Smooth muscle cell (in vitro differentiated cells): ENCODE results near the gene ACACA. TPM values are rescaled to one million over a fixed set of nuclear protein-coding genes. Genes with fewer than 3 reads are reported as not detected.

Experiments used
- DNase-seq: peaks from one replicate; lab custom pipeline; 2025; ENCODE audit not compliant: unreplicated experiment; lab: John Stamatoyannopoulos, UW
- H2AFZ ChIP-seq: fragments of 200-600 bp; sonication (generic); 2 replicates; pipeline ENCODE4 v1.6.0; 2016; ENCODE audit warnings: antibody characterized with exemption, low read depth, mild to moderate bottlenecking
- H3F3A ChIP-seq: fragments of 200-600 bp; sonication (generic); 2 replicates; pipeline ENCODE4 v1.6.0; 2017; ENCODE audit warnings: antibody characterized with exemption, low read depth
- H3K27ac ChIP-seq: fragments of 200-600 bp; sonication (generic); 2 replicates; pipeline ENCODE4 v1.5.1; 2016; ENCODE audit warnings: low read depth, mild to moderate bottlenecking
- H3K27me3 ChIP-seq: fragments of 200-600 bp; sonication (generic); 2 replicates; pipeline ENCODE4 v1.6.1; 2016; ENCODE audit warnings: low read depth, mild to moderate bottlenecking
- H3K36me3 ChIP-seq: fragments of 200-600 bp; sonication (generic); 2 replicates; pipeline ENCODE4 v1.5.1; 2016; ENCODE audit warnings: low read depth
- H3K4me1 ChIP-seq: fragments of 200-600 bp; sonication (generic); 2 replicates; pipeline ENCODE4 v1.5.1; 2016; ENCODE audit warnings: low read depth
- H3K4me2 ChIP-seq: fragments of 200-600 bp; sonication (generic); 2 replicates; pipeline ENCODE4 v1.6.0; 2016; ENCODE audit warnings: mild to moderate bottlenecking
- H3K4me3 ChIP-seq: fragments of 200-600 bp; sonication (generic); 2 replicates; pipeline ENCODE4 v1.5.1; 2016; ENCODE audit warnings: mild to moderate bottlenecking
- H3K79me2 ChIP-seq: fragments of 200-600 bp; sonication (generic); 2 replicates; pipeline ENCODE4 v1.6.0; 2016; ENCODE audit warnings: low read depth, mild to moderate bottlenecking
- H3K9ac ChIP-seq: fragments of 200-600 bp; sonication (generic); 2 replicates; pipeline ENCODE4 v1.6.0; 2016; ENCODE audit warnings: low read depth
- H3K9me3 ChIP-seq: fragments of 200-600 bp; sonication (generic); replicated peaks from 2 replicates; pipeline ENCODE4 v1.5.1; 2016; ENCODE audit warnings: low read depth
- H4K20me1 ChIP-seq: fragments of 200-600 bp; sonication (generic); 2 replicates; pipeline ENCODE4 v1.6.0; 2016; ENCODE audit warnings: low read depth
- WGBS: methylation state at CpG from one replicate; pipeline ENCODE4 v1.1.7; 2016; ENCODE audit warnings: low lambda C conversion rate; 5-methylcytosine and 5-hydroxymethylcytosine counted together
- polyA plus RNA-seq: library from polyadenylated mRNA; unstranded; fragments of >200 nt; fragmentation: Nextera tagmentation; extraction: Ambion mirVana; gene quantifications from 2 replicates; pipeline ENCODE4 v1.2.1, GENCODE V29; 2016
- total RNA-seq: library from RNA; depleted of rRNA; stranded (reverse); fragments of >200 nt; gene quantifications from 2 replicates; pipeline ENCODE4 v1.2.3, GENCODE V29; 2014
- TF ChIP-seq, protein P1 (sequence below): fragments of 200-600 bp; sonication (generic); IDR thresholded peaks from 2 replicates; pipeline ENCODE4 v1.5.1; 2017; ENCODE audit warnings: borderline replicate concordance, mild to moderate bottlenecking, antibody characterized with exemption; ENCODE audit not compliant: insufficient read depth, poor library complexity, severe bottlenecking

The ACACA gene
- total and polyA plus RNA-seq, 2 experiments from 2014 or later, result 16.4 to 33.9 TPM

GRCh38 chr17:37054894-37055293 lies 351.7 kb downstream of the ACACA start:
- H3K4me3 ChIP-seq, result no peak overlapping the region
- no peak for DNase-seq
- 74% methylated on average over 8 of the region's 8 CpGs for WGBS
- no peaks in the 10 kb centered on the region for H3K36me3 ChIP-seq
- peaks cover 1% of the 10 kb centered on the region for H4K20me1 ChIP-seq
- H3K9me3 ChIP-seq, result no peaks in the 10 kb centered on the region
- H3K4me2 ChIP-seq, result no peak overlapping the region
- no peaks in the 10 kb centered on the region for H3K79me2 ChIP-seq
- H3K9ac ChIP-seq, result no peak overlapping the region
- no peak overlapping the region for H3K27ac ChIP-seq
- H3K27me3 ChIP-seq, result no peaks in the 10 kb centered on the region
- H2AFZ ChIP-seq, result no peak overlapping the region
- TF ChIP-seq, protein P1, sequence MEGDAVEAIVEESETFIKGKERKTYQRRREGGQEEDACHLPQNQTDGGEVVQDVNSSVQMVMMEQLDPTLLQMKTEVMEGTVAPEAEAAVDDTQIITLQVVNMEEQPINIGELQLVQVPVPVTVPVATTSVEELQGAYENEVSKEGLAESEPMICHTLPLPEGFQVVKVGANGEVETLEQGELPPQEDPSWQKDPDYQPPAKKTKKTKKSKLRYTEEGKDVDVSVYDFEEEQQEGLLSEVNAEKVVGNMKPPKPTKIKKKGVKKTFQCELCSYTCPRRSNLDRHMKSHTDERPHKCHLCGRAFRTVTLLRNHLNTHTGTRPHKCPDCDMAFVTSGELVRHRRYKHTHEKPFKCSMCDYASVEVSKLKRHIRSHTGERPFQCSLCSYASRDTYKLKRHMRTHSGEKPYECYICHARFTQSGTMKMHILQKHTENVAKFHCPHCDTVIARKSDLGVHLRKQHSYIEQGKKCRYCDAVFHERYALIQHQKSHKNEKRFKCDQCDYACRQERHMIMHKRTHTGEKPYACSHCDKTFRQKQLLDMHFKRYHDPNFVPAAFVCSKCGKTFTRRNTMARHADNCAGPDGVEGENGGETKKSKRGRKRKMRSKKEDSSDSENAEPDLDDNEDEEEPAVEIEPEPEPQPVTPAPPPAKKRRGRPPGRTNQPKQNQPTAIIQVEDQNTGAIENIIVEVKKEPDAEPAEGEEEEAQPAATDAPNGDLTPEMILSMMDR, result no peak
- H3K4me1 ChIP-seq, result no peaks in the 10 kb centered on the region
- H3F3A ChIP-seq, result no peaks in the 10 kb centered on the region

DNA sequence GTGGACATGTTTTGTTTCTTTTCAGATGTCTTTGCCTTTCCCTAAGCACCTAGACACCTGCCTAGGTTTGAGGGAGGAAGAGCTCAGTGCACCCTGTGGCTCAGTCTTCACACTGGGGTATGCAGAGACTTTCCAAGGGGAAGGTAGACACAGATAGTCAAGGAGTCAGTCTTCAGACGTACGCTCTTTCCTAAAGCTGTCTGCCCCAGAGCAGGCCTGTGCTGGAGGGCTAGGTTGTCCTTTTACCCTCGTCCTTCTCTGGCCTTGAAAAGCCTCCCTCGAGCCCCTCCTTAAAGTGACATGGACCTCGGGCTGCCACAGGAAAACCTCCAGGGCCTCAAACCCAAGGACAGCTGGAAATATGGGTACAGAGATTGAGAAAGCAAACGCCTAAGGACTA lies 354.2 kb downstream of the ACACA start:
- Histone ChIP-seq H3K4me1 (no peaks in the 10 kb centered on the region), H3K4me3 (no peak overlapping the region), H3F3A (no peaks in the 10 kb centered on the region), H3K36me3 (no peaks in the 10 kb centered on the region), H2AFZ (no peak overlapping the region), H3K9ac (no peak overlapping the region), H3K9me3 (no peaks in the 10 kb centered on the region), H3K4me2 (no peak overlapping the region), H4K20me1 (peaks cover 15% of the 10 kb centered on the region), H3K27ac (no peak overlapping the region), H3K79me2 (no peaks in the 10 kb centered on the region), H3K27me3 (no peaks in the 10 kb centered on the region)
- no peak for DNase-seq
- 93% methylated on average over 6 of the region's 6 CpGs for WGBS
- TF ChIP-seq, protein P1, result no peak

DNA sequence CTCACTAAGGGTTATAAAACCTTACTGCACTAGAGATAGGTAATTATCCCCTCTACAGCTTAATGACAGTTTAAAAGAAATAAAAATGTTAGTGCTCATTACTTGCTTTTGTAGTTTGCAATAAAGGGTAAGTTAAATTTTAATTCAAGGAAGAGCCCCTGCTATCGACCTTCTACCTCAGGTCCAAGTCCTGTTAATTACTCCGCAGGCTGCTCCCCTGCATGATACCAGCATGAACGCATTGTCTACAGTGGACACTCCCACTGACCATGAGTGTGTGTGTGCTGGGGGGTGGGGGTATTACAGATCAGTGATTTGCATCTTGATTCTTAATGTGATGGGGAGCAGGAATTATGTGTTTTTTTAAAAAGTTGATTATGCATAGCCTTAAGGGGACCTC lies 354.8 kb downstream of the ACACA start:
- H3K27ac ChIP-seq, result no peak overlapping the region
- H2AFZ ChIP-seq, result no peak overlapping the region
- no peaks in the 10 kb centered on the region for H3K4me1 ChIP-seq
- H3F3A ChIP-seq, result no peaks in the 10 kb centered on the region
- WGBS, result 97% methylated on average over 3 of the region's 3 CpGs
- no peaks in the 10 kb centered on the region for H3K36me3 ChIP-seq
- peaks cover 20% of the 10 kb centered on the region for H4K20me1 ChIP-seq
- no peaks in the 10 kb centered on the region for H3K79me2 ChIP-seq
- no peak overlapping the region for H3K9ac ChIP-seq
- H3K27me3 ChIP-seq, result no peaks in the 10 kb centered on the region
- H3K4me3 ChIP-seq, result no peak overlapping the region
- TF ChIP-seq, protein P1, result no peak
- no peak overlapping the region for H3K4me2 ChIP-seq
- DNase-seq, result no peak
- H3K9me3 ChIP-seq, result no peaks in the 10 kb centered on the region

- Histone ChIP-seq H3K27me3 (no peaks in the 10 kb centered on the region), H2AFZ (no peak overlapping the region), H3K4me3 (no peak overlapping the region), H3K79me2 (no peaks in the 10 kb centered on the region), H3K9ac (no peak overlapping the region), H3K27ac (no peak overlapping the region), H3K36me3 (no peaks in the 10 kb centered on the region), H4K20me1 (peaks cover 20% of the 10 kb centered on the region), H3K4me1 (no peaks in the 10 kb centered on the region), H3K4me2 (no peak overlapping the region), H3K9me3 (no peaks in the 10 kb centered on the region), H3F3A (no peaks in the 10 kb centered on the region)
- DNase-seq, result no peak
- WGBS, result 93% methylated on average over 5 of the region's 5 CpGs
- TF ChIP-seq, protein P1, result no peak
Measured at GRCh38 chr17:37051381-37051780, 355.3 kb downstream of the ACACA start.
